ENCODE results near the gene DLG4.
"Not testable (repeated sequence)": the region's sequence is repeated elsewhere in the genome, so short reads cannot be mapped to it uniquely, and the experiment has no call there.

DLG4 gene

DNA sequence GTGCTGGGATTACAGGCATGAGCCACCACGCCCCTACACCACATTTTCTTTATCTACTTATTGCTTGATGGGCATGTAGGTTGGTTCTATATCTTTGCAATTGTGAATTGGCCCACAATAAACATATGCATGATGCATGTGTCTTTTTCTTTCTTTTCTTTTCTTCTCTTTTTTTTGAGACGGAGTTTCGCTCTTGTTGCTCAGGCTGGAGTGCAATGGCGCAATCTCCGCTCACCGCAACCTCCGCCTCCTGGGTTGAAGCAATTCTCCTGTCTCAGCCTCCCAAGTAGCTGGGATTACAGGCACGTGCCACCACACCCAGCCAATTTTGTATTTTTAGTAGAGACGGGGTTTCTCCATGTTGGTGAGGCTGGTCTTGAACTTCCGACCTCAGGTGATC is 61.2 kb downstream of the DLG4 start:
- DNase-seq (ENCODE audit: low read depth in 2 of 2), result not testable (repeated sequence)

DNA sequence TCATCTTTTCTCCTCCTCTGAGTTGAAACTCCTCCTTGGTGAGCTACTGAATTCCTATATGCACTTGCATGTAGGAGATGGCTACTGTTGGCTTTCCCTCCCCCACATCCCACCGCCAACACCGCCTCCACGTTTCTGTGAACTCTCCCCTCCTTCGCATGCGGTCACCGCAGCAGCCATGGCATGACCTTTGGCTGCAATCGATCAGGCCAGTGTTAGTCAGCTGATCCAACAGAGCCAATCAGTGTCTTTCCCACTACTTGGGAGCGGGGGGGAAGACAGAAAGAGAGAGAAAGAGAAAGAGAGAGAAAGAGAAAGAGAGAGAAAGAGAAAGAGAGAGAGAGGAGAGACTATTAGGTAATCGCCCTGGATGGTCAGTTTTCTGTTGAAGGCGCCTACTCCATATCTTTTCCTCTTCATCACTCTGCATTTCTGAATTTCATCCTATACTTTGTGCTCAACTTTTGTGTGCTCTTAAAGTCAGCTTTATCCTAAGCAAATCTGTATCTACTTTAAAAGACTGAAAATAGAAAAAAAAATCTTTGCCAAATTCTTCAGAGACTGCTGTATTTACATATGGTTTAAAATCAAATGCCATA is 63.2 kb downstream of the DLG4 start:
- no peak for DNase-seq (ENCODE audit: low read depth in 2 of 2)

DNA sequence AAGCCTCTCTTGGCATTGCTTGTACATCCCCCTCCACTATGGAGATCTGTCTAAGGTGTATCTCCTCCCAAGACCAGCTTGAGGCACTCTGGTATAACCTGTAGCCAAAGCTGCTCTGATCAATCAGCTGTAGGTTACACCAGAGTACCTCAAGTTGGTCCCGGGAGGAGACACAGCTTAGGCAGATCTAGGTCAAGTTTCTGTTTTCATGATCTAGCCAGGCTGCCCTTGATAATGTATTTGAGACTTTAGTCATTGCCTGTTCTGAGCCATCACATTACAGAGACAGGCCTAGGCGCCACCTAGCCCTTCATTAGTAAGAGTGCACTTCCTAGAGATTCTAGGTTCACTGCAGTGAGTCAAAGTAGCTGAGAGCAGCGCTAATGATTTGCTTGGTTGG is 71.9 kb downstream of the DLG4 start:
- DNase-seq (ENCODE audit: low read depth in 2 of 2), result no peak

DNA sequence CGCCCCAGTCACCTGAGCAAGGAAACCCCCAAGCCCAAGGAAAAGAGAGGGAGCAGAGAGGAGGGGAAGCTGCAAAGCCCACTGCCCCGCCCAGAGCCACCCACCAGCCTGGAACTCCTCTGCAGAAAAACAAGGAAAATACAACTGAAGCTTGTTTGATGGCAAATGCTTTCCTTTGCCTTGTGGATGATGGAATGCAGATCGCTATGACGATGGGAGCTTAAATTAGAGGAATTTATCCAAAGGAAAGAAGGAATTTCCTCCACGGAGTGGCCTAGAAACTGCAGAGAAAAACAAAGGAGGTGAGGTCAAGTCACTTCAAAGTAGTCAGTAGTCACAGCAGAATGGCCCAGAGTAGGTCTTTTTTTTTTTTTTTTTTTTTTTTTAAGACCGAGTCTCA is 73.5 kb downstream of the DLG4 start:
- no peak for DNase-seq (ENCODE audit: low read depth in 2 of 2)

DNA sequence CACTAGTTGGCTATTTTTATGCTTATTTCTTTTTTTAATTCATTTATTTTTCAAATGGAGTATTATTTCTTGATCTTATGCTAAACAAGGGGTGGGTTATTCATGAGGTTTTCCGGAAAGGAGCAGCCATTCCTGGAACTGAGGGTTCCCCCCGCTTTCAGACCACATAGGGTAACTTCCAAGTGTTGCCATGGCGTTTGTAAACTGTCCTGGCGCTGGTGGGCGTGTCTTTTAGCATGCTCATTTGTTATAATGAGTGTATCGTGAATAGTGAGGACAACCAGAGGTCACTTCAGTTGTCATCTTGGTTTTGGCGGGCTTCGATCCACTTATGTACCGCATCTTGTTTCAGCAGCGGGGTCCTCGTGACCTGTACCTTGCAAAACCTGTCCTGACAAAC is 75.4 kb downstream of the DLG4 start:
- DNase-seq (ENCODE audit: low read depth in 2 of 2), result no peak

DNA sequence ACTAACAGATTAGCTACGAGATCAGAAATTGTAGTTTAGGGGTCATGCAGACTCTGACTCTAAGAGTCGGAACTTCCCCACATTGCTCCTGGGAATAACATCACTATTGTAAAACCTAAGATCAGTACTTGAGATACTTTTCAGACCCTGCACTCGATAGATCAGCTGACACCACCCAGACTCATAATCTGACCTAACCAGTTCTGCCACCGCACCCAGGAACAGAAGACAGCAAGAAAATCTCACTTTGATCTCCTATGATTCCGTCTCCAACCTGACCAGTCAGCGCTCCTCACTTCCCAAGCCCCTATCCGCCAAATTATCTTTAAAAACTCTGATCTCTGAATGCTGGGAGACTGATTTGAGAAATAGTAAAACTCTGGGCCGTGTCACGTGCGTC is 77.8 kb downstream of the DLG4 start:
- no peak for DNase-seq (ENCODE audit: low read depth in 2 of 2)

DNA sequence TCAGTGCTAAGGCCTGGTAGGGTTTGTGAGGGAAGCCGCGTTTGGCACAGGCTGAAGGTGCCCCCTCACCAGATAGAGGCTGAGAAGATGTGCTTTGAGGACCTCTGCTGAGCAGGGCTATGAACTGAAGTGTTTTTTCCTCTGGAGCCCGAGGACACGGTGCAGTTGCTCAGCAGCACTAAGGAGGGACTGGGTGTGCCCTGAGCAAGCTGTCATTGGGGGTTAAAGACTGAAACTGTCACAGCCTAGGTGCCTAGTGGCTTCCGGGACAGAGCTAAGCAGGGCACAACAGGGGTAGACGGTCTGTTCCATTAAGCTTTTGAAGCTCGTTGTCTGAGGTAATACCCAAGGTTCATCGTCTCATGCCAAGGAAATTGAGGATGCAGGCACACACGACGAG is 80.2 kb downstream of the DLG4 start:
- no peak for DNase-seq (ENCODE audit: low read depth in 2 of 2)

DNA sequence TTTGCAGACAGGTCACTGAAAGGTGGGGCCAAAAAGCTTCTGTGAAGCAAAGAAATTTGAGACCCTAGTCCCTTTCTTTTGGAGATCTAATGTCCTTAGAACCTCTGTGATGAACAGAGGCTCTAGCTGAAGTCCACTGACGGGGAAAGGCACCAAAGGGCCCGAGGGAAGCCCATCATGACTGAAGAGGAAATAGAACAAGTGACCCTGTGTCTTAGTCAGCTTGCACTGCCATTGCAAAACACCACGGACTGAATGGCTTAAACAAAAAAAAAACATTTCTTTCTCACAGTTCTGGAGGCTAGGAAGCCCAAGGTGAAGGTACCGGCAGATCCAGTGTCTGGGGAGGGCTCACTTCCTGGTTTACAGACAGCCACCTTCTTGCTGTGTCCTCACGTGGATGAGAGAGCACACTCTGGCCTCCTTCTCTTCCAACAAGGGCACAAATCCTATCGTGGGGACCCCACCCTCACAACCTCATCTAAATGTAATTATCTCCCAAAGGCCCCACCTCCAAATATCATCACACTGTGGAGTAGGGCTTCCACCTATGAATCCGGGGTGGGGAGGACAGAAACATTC is 80.7 kb downstream of the DLG4 start:
- no peak for DNase-seq (ENCODE audit: low read depth in 2 of 2)

DNA sequence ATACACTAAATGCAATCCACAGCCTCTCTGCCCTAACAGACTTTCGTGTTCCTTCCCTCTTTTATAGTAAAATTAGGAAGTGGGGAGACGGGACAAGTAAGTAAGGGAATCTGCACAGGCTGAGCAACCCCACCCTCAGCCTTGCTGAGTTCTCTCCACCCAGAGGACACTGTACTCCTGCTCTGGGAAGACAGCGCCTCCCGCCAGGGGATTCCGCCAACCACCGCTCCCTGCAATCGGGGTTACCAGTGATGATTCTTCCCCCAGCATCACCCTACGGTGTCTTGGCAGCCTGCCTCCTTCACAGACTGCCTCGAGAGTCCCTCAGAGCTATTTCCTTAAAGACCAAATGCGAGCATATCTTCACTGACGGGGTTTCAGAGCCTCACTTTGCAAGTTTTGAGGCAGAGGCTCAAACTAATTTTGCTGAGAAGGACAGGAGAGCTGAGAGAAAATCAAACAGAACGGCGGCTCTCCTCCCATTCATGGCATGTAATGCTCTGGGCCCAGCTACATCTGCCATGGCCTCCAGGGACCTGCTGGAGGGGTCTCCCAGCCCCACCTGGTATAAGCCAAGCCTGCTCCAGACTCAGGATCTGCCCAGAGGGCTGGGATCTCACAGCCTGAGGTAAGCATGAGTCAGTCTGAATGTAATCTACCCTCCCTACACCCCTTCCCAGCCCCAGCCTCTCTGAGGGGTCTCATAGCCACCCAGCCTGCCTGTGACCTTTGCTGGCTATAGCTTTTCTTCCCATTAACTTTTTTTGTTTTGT is 82.3 kb downstream of the DLG4 start:
- no peak for DNase-seq (ENCODE audit: low read depth in 2 of 2)
